ENCODE measurements around the gene HLCS.

The HLCS gene

GRCh38 chr21:36985751-36986594, 19.5 kb upstream of the HLCS start:
- in situ Hi-C loops (cut with MboI; ENCODE audit: low sequenced_read_pairs): no loop called here

GRCh38 chr21:36981977-36982700, 15.7 kb upstream of the HLCS start:
- in situ Hi-C loops (cut with MboI; ENCODE audit: low sequenced_read_pairs): no loop called here

GRCh38 chr21:36981049-36981391, 14.6 kb upstream of the HLCS start:
- in situ Hi-C loops (cut with MboI; ENCODE audit: low sequenced_read_pairs): no loop called here

GRCh38 chr21:36980280-36981048, 14.0 kb upstream of the HLCS start:
- in situ Hi-C loops (cut with MboI; ENCODE audit: low sequenced_read_pairs): no loop called here

- in situ Hi-C loops (cut with MboI; ENCODE audit: low sequenced_read_pairs): no loop called here
Observed at GRCh38 chr21:36976882-36977651, 10.6 kb upstream of the HLCS start.

- in situ Hi-C loops (cut with MboI; ENCODE audit: low sequenced_read_pairs): no loop called here
Observed at GRCh38 chr21:36976228-36976861, 9.9 kb upstream of the HLCS start.

- in situ Hi-C loops (cut with MboI; ENCODE audit: low sequenced_read_pairs): no loop called here
Observed at GRCh38 chr21:36974851-36975192, 8.4 kb upstream of the HLCS start.

GRCh38 chr21:36973986-36974850, 7.7 kb upstream of the HLCS start:
- in situ Hi-C loops (cut with MboI; ENCODE audit: low sequenced_read_pairs): no loop called here

GRCh38 chr21:36968976-36969375, 2.5 kb upstream of the HLCS start:
- in situ Hi-C loops (cut with MboI; ENCODE audit: low sequenced_read_pairs): no loop called here

- in situ Hi-C loops (cut with MboI; ENCODE audit: low sequenced_read_pairs): no loop called here
Observed at GRCh38 chr21:36968414-36968813, 1.9 kb upstream of the HLCS start.

GRCh38 chr21:36966821-36967768, 626 bp upstream of the HLCS start:
- in situ Hi-C loops (cut with MboI; ENCODE audit: low sequenced_read_pairs): no loop called here

- in situ Hi-C loops (cut with MboI; ENCODE audit: low sequenced_read_pairs): no loop called here
Observed at GRCh38 chr21:36965720-36966065, 776 bp downstream of the HLCS start.

GRCh38 chr21:36964827-36965719, 1.4 kb downstream of the HLCS start:
- in situ Hi-C loops (cut with MboI; ENCODE audit: low sequenced_read_pairs): no loop called here

- in situ Hi-C loops (cut with MboI; ENCODE audit: low sequenced_read_pairs): no loop called here
Observed at GRCh38 chr21:36964398-36964797, 2.1 kb downstream of the HLCS start.

GRCh38 chr21:36962098-36962780, 4.2 kb downstream of the HLCS start:
- in situ Hi-C loops (cut with MboI; ENCODE audit: low sequenced_read_pairs): no loop called here

- in situ Hi-C loops (cut with MboI; ENCODE audit: low sequenced_read_pairs): no loop called here
Observed at GRCh38 chr21:36960676-36961284, 5.7 kb downstream of the HLCS start.
